Keratinocyte (primary cell): Measurements from ENCODE around the gene POU5F2. TPM values are rescaled to one million over a fixed set of nuclear protein-coding genes. Genes with fewer than 3 reads are reported as not detected.

Experiments used
- DNase-seq: peaks from one replicate; pipeline ENCODE4 v3.0.0-alpha.2; 2011; ENCODE audit warnings: low read depth, missing footprints, low spot score
- FAIRE-seq: peaks from 2 replicates; lab custom pipeline; 2011; peaks lifted over from hg19 to GRCh38; lab: Jason Lieb, UNC
- H2AFZ ChIP-seq: 2 replicates; pipeline ENCODE4 v1.6.0; 2012; ENCODE audit warnings: low read length, control low read depth, inconsistent platforms; ENCODE audit not compliant: control insufficient read depth
- H3K27ac ChIP-seq: 2 replicates; pipeline ENCODE4 v1.5.1; 2011; ENCODE audit warnings: low read length; ENCODE audit not compliant: control insufficient read depth, insufficient read depth
- H3K27me3 ChIP-seq: 3 replicates; pipeline ENCODE4 v1.6.0; 2011; ENCODE audit warnings: low read length; ENCODE audit not compliant: control insufficient read depth, insufficient read depth; ENCODE audit errors: extremely low read depth
- H3K36me3 ChIP-seq, 2 experiments: 2 replicates in 1 of 2; 3 replicates in 1 of 2; pipeline ENCODE4 v1.5.1; 2011; ENCODE audit warnings: low read length in 2 of 2, mild to moderate bottlenecking in 1 of 2; ENCODE audit not compliant: control insufficient read depth in 2 of 2, insufficient read depth in 2 of 2; ENCODE audit errors: extremely low read depth in 1 of 2
- H3K4me1 ChIP-seq: 3 replicates; pipeline ENCODE4 v1.5.1; 2011; ENCODE audit warnings: low read length; ENCODE audit not compliant: control insufficient read depth, insufficient read depth; ENCODE audit errors: extremely low read depth
- H3K4me2 ChIP-seq: 3 replicates; pipeline ENCODE4 v1.6.0; 2011; ENCODE audit warnings: low read depth, low read length; ENCODE audit not compliant: control insufficient read depth, insufficient read depth; ENCODE audit errors: extremely low read depth
- H3K4me3 ChIP-seq, 3 experiments: fragments of 200-600 bp in 1 of 3; sonication (generic) in 1 of 3; 2 replicates in 2 of 3; 3 replicates in 1 of 3; pipeline ENCODE4 v1.5.1; 2011 to 2016; ENCODE audit warnings: low read length in 3 of 3, mild to moderate bottlenecking in 3 of 3, control low read depth in 2 of 3, inconsistent platforms in 1 of 3, low read depth in 1 of 3, mixed read lengths in 1 of 3, mixed run types in 1 of 3, moderate library complexity in 1 of 3; ENCODE audit not compliant: control insufficient read depth in 2 of 3, insufficient read depth in 2 of 3; ENCODE audit errors: extremely low read depth in 1 of 3
- H3K79me2 ChIP-seq: 2 replicates; pipeline ENCODE4 v1.6.0; 2012; ENCODE audit warnings: low read length; ENCODE audit not compliant: control insufficient read depth, insufficient read depth
- H3K9ac ChIP-seq: 3 replicates; pipeline ENCODE4 v1.6.0; 2011; ENCODE audit warnings: low read length; ENCODE audit not compliant: control insufficient read depth, insufficient read depth; ENCODE audit errors: extremely low read depth
- H3K9me1 ChIP-seq: 3 replicates; pipeline ENCODE4 v1.6.0; 2011; ENCODE audit warnings: low read length; ENCODE audit not compliant: control insufficient read depth, insufficient read depth; ENCODE audit errors: extremely low read depth
- H3K9me3 ChIP-seq: 2 replicates; pipeline ENCODE4 v1.5.1; 2012; ENCODE audit warnings: low read depth, low read length; ENCODE audit not compliant: control insufficient read depth
- H4K20me1 ChIP-seq: 3 replicates; pipeline ENCODE4 v1.6.0; 2011; ENCODE audit warnings: low read length; ENCODE audit not compliant: control insufficient read depth, insufficient read depth; ENCODE audit errors: extremely low read depth
- EZH2 ChIP-seq: IDR thresholded peaks from one replicate; pipeline ENCODE4 v1.6.1; 2012; ENCODE audit warnings: inconsistent platforms, mild to moderate bottlenecking, low read length, moderate library complexity
- dilution Hi-C: fragments of 300-500 bp; cut with MboI; formaldehyde crosslinking; loops from one replicate; pipeline ENCODE4 v1.7.0; 2020; ENCODE audit warnings: low sequenced_read_pairs; ENCODE audit not compliant: extremely low pct_ligation_motif_present
- polyA plus RNA-seq, 5 experiments: library from polyadenylated mRNA; depleted of rRNA in 3 of 5; stranded (reverse) in 3 of 5; stranded (forward) in 1 of 5; unstranded in 1 of 5; fragments of >200 nt; gene quantifications; 1 replicate in 1 of 5; 2 replicates in 3 of 5; 3 replicates in 1 of 5; pipeline versions ENCODE4 v1.2.1 to v1.2.3, GENCODE V29; 2011 to 2012; ENCODE audit warnings: missing spikeins in 2 of 5, low read depth in 1 of 5, low replicate concordance in 1 of 5
- TF ChIP-seq, protein P1 (sequence below), 3 experiments: IDR thresholded peaks in 1 of 3; conservative IDR thresholded peaks in 1 of 3; optimal IDR thresholded peaks in 1 of 3; 2 replicates in 2 of 3; 3 replicates in 1 of 3; pipeline versions ENCODE3 to v1.5.1; 2011; ENCODE audit warnings: low read length in 3 of 3, mild to moderate bottlenecking in 3 of 3, moderate library complexity in 2 of 3, control low read depth in 1 of 3, inconsistent platforms in 1 of 3; ENCODE audit not compliant: insufficient read depth in 2 of 3; ENCODE audit errors: extremely low read depth in 1 of 3

Gene POU5F2
- polyA plus RNA-seq, 1 donor (not counting 4 experiments of a cell fraction or from before 2014, with no cell fraction given) = 0.09 TPM

DNA sequence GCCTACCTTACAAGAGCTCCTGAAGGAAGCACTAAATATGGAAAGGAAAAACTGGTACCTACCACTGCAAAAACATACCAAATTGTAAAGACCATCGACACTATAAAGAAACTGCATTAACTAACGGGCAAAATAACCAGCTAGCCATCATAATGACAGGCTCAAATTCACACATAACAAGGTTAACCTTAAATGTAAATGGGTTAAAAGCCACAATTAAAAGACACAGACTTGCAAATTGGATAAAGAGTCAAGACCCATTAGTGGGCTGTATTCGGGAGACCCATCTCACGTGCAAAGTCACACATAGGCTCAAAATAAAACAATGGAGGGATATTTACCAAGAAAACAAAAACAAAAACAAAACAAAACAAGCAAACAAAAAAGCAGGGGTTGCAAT lies 49.4 kb downstream of the POU5F2 start:
- dilution Hi-C loops = no loop called here
- FAIRE-seq = no peak

More for the DNA sequence above, 49.4 kb downstream of the POU5F2 start:
- H3K9me1 ChIP-seq = no peaks in the 10 kb centered on the region
- no peaks in the 10 kb centered on the region for H3K4me1 ChIP-seq
- no peak overlapping the region for H3K27ac ChIP-seq
- H3K9ac ChIP-seq = no peak overlapping the region
- H3K36me3 ChIP-seq = no peaks in the 10 kb centered on the region
- no peak overlapping the region for H2AFZ ChIP-seq
- H3K9me3 ChIP-seq = no peaks in the 10 kb centered on the region
- no peak overlapping the region for H3K4me2 ChIP-seq
- no peaks in the 10 kb centered on the region for H3K27me3 ChIP-seq
- H3K79me2 ChIP-seq = no peaks in the 10 kb centered on the region
- DNase-seq = no peak
- no peaks in the 10 kb centered on the region for H4K20me1 ChIP-seq
- TF ChIP-seq, protein P1, sequence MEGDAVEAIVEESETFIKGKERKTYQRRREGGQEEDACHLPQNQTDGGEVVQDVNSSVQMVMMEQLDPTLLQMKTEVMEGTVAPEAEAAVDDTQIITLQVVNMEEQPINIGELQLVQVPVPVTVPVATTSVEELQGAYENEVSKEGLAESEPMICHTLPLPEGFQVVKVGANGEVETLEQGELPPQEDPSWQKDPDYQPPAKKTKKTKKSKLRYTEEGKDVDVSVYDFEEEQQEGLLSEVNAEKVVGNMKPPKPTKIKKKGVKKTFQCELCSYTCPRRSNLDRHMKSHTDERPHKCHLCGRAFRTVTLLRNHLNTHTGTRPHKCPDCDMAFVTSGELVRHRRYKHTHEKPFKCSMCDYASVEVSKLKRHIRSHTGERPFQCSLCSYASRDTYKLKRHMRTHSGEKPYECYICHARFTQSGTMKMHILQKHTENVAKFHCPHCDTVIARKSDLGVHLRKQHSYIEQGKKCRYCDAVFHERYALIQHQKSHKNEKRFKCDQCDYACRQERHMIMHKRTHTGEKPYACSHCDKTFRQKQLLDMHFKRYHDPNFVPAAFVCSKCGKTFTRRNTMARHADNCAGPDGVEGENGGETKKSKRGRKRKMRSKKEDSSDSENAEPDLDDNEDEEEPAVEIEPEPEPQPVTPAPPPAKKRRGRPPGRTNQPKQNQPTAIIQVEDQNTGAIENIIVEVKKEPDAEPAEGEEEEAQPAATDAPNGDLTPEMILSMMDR (optimal IDR thresholded peaks at IDR 0.05 in 1 of 3, IDR thresholded peaks at IDR 0.05 in 1 of 3, conservative IDR thresholded peaks at IDR 0.05 in 1 of 3; ENCODE audit: extremely low read depth in 1 of 3, insufficient read depth in 2 of 3, low read length in 3 of 3) = no peak
- no peak for TF ChIP-seq EZH2
- no peak overlapping the region for H3K4me3 ChIP-seq

Other genes with a start within 250 kb of the POU5F2 start
- 0.06 to 0.33 TPM (median 0.25 TPM) in 3 replicates for gene NR2F1-AS1, start 160.4 kb downstream of the POU5F2 start, polyA plus RNA-seq
- 0.03 TPM in 1 of 3 replicates, not detected in the others for gene NR2F1, start 158.4 kb downstream of the POU5F2 start, polyA plus RNA-seq